ENCODE data around the gene YPEL3. TPM values are rescaled to one million over a fixed set of nuclear protein-coding genes. Genes with fewer than 3 reads are reported as not detected.

YPEL3 gene
- total and polyA plus RNA-seq, 2 of the 8 experiments (the other 6 are each of a cell fraction or from before 2014, with no cell fraction given), result 40.3 to 53.3 TPM

GRCh38 chr16:30142672-30143346, 46.8 kb upstream of the YPEL3 start (continued):
- TF ChIP-seq POLR2AphosphoS5 (IDR thresholded peaks at IDR 0.05; ENCODE audit: low read depth, low read length) (no peak), TEAD4 (IDR thresholded peaks at IDR 0.05; ENCODE audit: low read depth, low read length) (no peak), RBBP5 (IDR thresholded peaks at IDR 0.05; ENCODE audit: borderline replicate concordance, low read depth, low read length) (no peak), EGR1 (IDR thresholded peaks at IDR 0.05; ENCODE audit: borderline replicate concordance, low read depth, low read length) (no peak)
